HFF-Myc (cell line): ENCODE measurements around the gene HNRNPUL1.

Experiments used
- DNase-seq: peaks from one replicate; pipeline ENCODE4 v3.0.0-alpha.2; 2011; ENCODE audit warnings: low read depth; ENCODE audit errors: extremely low read depth
- H3K4me3 ChIP-seq: replicated peaks from 2 replicates; pipeline ENCODE4 v1.5.1; 2011; ENCODE audit warnings: low read depth, mild to moderate bottlenecking, control low read depth, low read length
- TF ChIP-seq, protein P1 (sequence below): IDR thresholded peaks from 2 replicates; pipeline ENCODE4 v1.5.1; 2012; ENCODE audit warnings: mild to moderate bottlenecking, low read depth, low read length, control low read depth; ENCODE audit errors: missing control alignments

HNRNPUL1 gene

DNA sequence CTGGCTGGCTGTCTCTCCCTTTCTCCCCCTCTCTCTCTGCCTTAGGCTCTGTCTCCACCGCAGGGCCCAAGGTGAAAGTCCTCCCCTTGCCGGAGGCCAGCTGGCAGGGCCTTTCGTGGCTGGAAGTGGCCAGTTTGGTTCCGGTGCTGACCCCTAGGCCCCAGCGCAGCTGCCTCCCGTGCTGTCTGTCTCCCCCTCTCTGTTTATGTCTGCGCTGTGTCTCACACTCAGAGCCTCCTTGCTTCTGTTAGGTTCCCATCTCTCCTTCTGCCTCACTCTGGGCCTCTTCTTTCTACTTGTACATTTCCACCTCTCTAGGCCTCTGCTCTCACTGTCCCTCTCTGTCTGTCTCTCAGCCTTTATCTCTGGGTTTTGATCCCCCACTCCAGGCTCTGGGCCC, 58.9 kb downstream of the HNRNPUL1 start:
- H3K4me3 ChIP-seq = peak overlapping the region; percentile 2; the same call in 1 of the 2 replicates
- TF ChIP-seq, protein P1, sequence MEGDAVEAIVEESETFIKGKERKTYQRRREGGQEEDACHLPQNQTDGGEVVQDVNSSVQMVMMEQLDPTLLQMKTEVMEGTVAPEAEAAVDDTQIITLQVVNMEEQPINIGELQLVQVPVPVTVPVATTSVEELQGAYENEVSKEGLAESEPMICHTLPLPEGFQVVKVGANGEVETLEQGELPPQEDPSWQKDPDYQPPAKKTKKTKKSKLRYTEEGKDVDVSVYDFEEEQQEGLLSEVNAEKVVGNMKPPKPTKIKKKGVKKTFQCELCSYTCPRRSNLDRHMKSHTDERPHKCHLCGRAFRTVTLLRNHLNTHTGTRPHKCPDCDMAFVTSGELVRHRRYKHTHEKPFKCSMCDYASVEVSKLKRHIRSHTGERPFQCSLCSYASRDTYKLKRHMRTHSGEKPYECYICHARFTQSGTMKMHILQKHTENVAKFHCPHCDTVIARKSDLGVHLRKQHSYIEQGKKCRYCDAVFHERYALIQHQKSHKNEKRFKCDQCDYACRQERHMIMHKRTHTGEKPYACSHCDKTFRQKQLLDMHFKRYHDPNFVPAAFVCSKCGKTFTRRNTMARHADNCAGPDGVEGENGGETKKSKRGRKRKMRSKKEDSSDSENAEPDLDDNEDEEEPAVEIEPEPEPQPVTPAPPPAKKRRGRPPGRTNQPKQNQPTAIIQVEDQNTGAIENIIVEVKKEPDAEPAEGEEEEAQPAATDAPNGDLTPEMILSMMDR = no peak
- DNase-seq = no peak

DNA sequence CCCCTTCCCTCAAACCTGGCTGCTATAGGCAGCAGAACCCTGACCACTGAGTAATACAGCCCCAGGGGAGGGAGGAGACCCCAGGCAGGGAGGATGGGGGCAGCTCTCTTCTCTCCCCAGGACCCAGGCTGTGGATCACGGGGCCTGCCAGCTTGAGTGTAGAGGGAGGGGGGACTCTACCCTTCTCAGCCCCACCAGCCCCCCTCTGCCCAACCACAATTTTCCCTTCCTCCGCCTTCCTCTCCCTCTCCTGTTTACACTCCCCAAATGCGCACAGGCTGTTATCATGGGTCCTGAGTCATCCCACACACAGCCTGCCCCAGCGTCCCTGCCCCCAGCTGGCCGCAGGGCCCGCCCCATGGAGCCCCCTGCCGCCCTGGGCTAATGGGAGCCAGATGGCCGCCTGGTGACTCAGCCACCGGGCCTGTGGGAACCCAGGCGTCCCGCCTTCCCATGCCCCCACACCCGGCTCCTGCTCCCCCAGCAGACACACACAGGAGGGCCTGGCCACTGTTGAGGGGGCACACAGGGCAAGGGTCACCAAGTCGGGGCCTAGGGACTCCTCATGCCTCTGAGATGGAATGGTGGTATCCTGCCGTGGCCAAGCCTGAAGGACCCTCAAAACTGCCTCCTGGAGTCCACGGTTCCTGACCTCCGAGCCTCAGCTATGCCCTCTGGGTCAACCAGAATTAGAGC, 59.4 kb downstream of the HNRNPUL1 start:
- peak overlapping the region; percentile 13 for H3K4me3 ChIP-seq
- peak; percentile 88 for DNase-seq
- TF ChIP-seq, protein P1 = no peak

DNA sequence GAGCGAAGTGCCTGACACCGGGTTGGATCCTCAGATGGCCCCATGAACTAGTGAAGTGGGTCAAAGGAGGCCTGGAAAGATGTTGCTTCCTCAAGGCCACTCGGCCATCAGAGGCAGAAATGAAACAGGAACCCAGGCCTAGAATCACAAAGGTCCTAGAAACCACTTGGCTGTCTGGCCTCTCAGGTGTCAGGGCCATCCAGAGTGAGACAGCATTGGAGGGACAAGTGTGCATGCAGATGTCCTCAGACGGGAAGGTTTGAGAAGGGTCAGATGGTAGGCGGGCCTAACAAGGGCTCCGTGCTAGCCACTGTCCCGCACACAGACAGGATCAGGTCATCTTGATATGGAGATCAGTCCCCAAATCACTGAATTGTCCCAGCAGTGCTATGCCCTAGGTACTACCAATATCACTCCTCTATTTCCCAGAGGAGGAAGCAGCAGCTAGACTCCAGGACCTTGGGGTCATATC, 60.1 kb downstream of the HNRNPUL1 start:
- H3K4me3 ChIP-seq = no peak overlapping the region

DNA sequence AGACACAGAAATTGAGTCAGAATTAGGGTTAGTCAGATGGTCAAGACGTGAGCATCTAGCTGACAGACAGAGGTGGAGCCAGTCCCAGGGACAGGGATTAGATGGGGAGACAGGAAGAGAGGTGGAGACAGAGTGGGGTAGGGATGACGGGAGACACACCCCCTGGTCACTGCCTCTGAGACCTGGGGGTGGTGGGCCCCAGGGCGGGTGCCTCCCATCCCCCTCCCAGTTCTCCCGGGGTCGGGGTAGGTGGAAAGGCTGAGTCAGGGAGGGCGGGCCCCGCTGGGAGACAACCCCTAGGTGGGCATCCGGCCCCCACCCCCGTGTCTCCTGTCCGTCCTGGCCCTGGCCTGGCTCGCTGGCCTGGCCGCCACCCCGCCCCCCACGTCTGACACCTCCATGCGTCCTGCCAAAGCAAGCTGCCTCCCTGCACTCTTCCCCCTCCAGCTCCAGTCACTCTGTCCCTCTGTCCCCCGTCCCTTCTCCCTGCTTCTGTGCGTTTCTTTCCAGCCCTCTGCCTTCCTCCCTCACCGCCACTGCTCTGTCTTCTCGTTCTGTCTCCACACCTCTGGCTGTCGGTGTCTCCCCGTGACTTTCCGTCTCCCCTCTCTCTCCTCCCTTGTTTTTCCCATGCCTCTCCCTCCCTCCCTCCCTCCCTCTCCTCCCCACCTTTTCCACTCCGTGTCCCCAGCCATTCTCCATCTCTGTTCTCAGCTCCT, 60.9 kb downstream of the HNRNPUL1 start:
- no peak for DNase-seq
- H3K4me3 ChIP-seq = no peak overlapping the region
- TF ChIP-seq, protein P1 = no peak

More for the DNA sequence above, 60.1 kb downstream of the HNRNPUL1 start:
- TF ChIP-seq, protein P1 = no peak
- DNase-seq = no peak

DNA sequence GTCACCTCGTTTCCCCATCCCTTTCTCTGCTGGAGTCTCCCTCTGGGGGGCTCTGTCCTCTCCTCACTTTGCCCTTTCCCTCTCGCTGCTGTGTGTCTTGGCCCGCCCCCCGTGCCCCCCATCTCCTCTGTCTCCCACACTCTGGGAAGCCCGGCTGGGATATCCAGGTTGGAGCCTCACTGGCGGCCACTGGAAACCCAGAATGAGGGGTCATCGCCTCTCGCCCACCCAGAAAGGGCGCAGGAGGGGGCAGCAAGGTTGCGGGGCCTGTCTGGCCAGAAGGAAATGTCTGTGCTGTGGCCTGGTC, 61.4 kb downstream of the HNRNPUL1 start:
- H3K4me3 ChIP-seq = no peak overlapping the region
- TF ChIP-seq, protein P1 = no peak

DNA sequence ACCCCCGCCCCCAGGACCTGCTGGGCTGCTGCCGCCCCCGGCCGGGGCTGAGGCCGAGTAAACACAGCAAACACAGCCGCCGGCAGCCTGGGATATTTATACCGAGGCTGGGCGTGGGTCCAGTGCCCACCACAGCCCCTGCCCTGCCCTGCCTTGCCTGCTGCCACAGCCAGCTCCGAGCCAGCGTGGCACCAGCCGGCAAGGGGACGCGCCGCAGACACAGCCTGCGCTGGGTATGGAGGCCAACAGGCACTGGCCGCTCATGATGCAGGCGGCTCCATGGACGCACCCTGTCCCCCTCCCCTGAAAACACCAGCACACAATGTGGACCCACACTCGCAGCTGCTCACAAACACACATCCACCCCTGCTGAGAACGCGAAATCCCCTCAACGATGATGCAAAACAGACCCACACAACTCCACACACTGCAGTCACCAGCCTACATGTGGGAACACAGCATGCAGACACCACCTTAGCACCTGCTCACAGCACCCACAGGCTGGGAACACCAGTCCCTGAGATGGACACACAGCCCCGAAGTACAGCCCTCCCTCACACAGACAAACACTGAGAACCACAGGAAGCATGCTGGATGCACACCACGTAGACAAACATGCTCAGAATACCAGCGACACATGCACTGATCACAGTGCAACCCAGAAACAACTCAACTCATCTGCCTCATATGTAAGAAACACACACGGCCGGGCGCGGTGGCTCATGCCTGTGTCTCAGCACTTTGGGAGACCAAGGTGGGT, 62.0 kb downstream of the HNRNPUL1 start:
- DNase-seq = no peak
- H3K4me3 ChIP-seq = peak overlapping the region; percentile 6; the same call in 1 of the 2 replicates
- TF ChIP-seq, protein P1 = no peak

More for the DNA sequence above, 61.4 kb downstream of the HNRNPUL1 start:
- DNase-seq = no peak
